Peyer's patch (tissue), 4 donors: ENCODE measurements around the gene TMEM170B.

Experiments
- CTCF ChIP-seq, 6 experiments: fragments of 450-650 bp in 4 of 6; fragments of 200-600 bp in 2 of 6; sonication (generic) in 1 of 6; IDR thresholded peaks; one replicate each; pipeline ENCODE4 v1.5.1; 2017 to 2019; ENCODE audit warnings: antibody characterized with exemption in 6 of 6, mild to moderate bottlenecking in 3 of 6, moderate library complexity in 1 of 6
- POLR2A ChIP-seq, 2 donors: fragments of 450-650 bp; IDR thresholded peaks; one replicate each; pipeline ENCODE4 v1.5.1; 2017; ENCODE audit warnings: antibody characterized with exemption in 2 of 2, mild to moderate bottlenecking in 2 of 2, moderate library complexity in 2 of 2

GRCh38 chr6:11493974-11494373 is 43.6 kb upstream of the TMEM170B start:
- TF ChIP-seq CTCF (IDR thresholded peaks at IDR 0.05) (no peak), POLR2A (IDR thresholded peaks at IDR 0.05) (no peak)
